ENCODE results near the gene ACO2. TPM values are rescaled to one million over a fixed set of nuclear protein-coding genes. Genes with fewer than 3 reads are reported as not detected.

The ACO2 gene
- total RNA-seq, 2 experiments from 2014 or later, result 69.9 to 72.2 TPM

GRCh38 chr22:41482319-41482935, 13.5 kb downstream of the ACO2 start:
- H3K27ac Mint-ChIP-seq, result no peak overlapping the region
- no peaks in the 10 kb centered on the region for H3K27me3 Mint-ChIP-seq
- ChIA-PET CTCF (interaction anchor here (0.5 kb wide), 1 partner anchor 102 kb away, joined by 3 read pairs; no protein-coding TSS in a partner anchor), POLR2A (interaction anchor here (1.5 kb wide), 1 partner anchor 14 kb away, joined by 6 read pairs; the partner anchor contains the start of genes ACO2 and PHF5A)
- H3K36me3 Mint-ChIP-seq (ENCODE audit: low read depth), result no peaks in the 10 kb centered on the region
- no peak for DNase-seq
- H3K4me1 Mint-ChIP-seq, result peaks cover 17% of the 10 kb centered on the region
- no peaks in the 10 kb centered on the region for H3K9me3 Mint-ChIP-seq
- H3K4me3 Mint-ChIP-seq, result no peak overlapping the region

GRCh38 chr22:41485033-41485432, 16.1 kb downstream of the ACO2 start:
- CTCF ChIA-PET, result interaction anchor here (0.6 to 1.2 kb wide), 2 partner anchors 16 to 617 kb away, joined by 3 read pairs; partner anchors contain the start of genes ACO2 and PHF5A
- Mint-ChIP-seq H3K27me3 (no peaks in the 10 kb centered on the region), H3K4me1 (peaks cover 20% of the 10 kb centered on the region), H3K36me3 (ENCODE audit: low read depth) (no peaks in the 10 kb centered on the region), H3K9me3 (no peaks in the 10 kb centered on the region), H3K27ac (peak overlapping the region; percentile 19), H3K4me3 (no peak overlapping the region)
- POLR2A ChIA-PET, result interaction anchor here (0.6 to 1.0 kb wide), 2 partner anchors 72 to 590 kb away, joined by 3 read pairs; no protein-coding TSS in a partner anchor
- DNase-seq, result no peak

GRCh38 chr22:41487037-41487935, 18.4 kb downstream of the ACO2 start:
- H3K4me1 Mint-ChIP-seq, result peaks cover 19% of the 10 kb centered on the region
- no peaks in the 10 kb centered on the region for H3K9me3 Mint-ChIP-seq
- H3K4me3 Mint-ChIP-seq, result no peak overlapping the region
- no peaks in the 10 kb centered on the region for H3K27me3 Mint-ChIP-seq
- H3K36me3 Mint-ChIP-seq (ENCODE audit: low read depth), result no peaks in the 10 kb centered on the region
- CTCF ChIA-PET, result no interaction called here
- DNase-seq, result no peak
- H3K27ac Mint-ChIP-seq, result no peak overlapping the region
- POLR2A ChIA-PET, result interaction anchor here (1.3 kb wide), 1 partner anchor 19 kb away, joined by 3 read pairs; the partner anchor contains the start of genes ACO2 and PHF5A

GRCh38 chr22:41488076-41488475, 19.2 kb downstream of the ACO2 start:
- DNase-seq, result no peak
- CTCF ChIA-PET, result interaction anchor here (2.0 kb wide), 1 partner anchor 84 kb away, joined by 6 read pairs; no protein-coding TSS in a partner anchor
- Mint-ChIP-seq H3K27me3 (no peaks in the 10 kb centered on the region), H3K27ac (no peak overlapping the region), H3K4me3 (no peak overlapping the region), H3K36me3 (ENCODE audit: low read depth) (no peaks in the 10 kb centered on the region), H3K4me1 (peaks cover 15% of the 10 kb centered on the region), H3K9me3 (no peaks in the 10 kb centered on the region)
- POLR2A ChIA-PET, result interaction anchor here (1.3 kb wide), 1 partner anchor 20 kb away, joined by 5 read pairs; the partner anchor contains the start of genes ACO2 and PHF5A

GRCh38 chr22:41488596-41489385, 19.9 kb downstream of the ACO2 start:
- H3K27me3 Mint-ChIP-seq, result no peaks in the 10 kb centered on the region
- H3K4me1 Mint-ChIP-seq, result peaks cover 13% of the 10 kb centered on the region
- ChIA-PET POLR2A (interaction anchor here (1.3 kb wide), 1 partner anchor 20 kb away, joined by 5 read pairs; the partner anchor contains the start of genes ACO2 and PHF5A), CTCF (interaction anchor here (2.0 kb wide), 1 partner anchor 85 kb away, joined by 6 read pairs; no protein-coding TSS in a partner anchor)
- no peak for DNase-seq
- no peaks in the 10 kb centered on the region for H3K9me3 Mint-ChIP-seq
- H3K36me3 Mint-ChIP-seq (ENCODE audit: low read depth), result no peaks in the 10 kb centered on the region
- H3K27ac Mint-ChIP-seq, result no peak overlapping the region
- H3K4me3 Mint-ChIP-seq, result no peak overlapping the region

GRCh38 chr22:41491374-41492100, 22.6 kb downstream of the ACO2 start:
- Mint-ChIP-seq H3K4me1 (peaks cover 3% of the 10 kb centered on the region), H3K9me3 (no peaks in the 10 kb centered on the region), H3K27me3 (no peaks in the 10 kb centered on the region), H3K4me3 (no peak overlapping the region), H3K27ac (no peak overlapping the region), H3K36me3 (ENCODE audit: low read depth) (no peaks in the 10 kb centered on the region)
- CTCF ChIA-PET, result interaction anchor here (0.6 to 1.1 kb wide), 2 partner anchors 35 to 106 kb away, joined by 3 read pairs; no protein-coding TSS in a partner anchor
- DNase-seq, result no peak
- POLR2A ChIA-PET, result no interaction called here

- H3K9me3 Mint-ChIP-seq, result no peaks in the 10 kb centered on the region
- CTCF ChIA-PET, result interaction anchor here (1.2 to 4.4 kb wide), 3 partner anchors 8 to 95 kb away, joined by 4 to 42 read pairs (median 4); no protein-coding TSS in a partner anchor
- no peaks in the 10 kb centered on the region for H3K27me3 Mint-ChIP-seq
- H3K4me3 Mint-ChIP-seq, result no peak overlapping the region
- POLR2A ChIA-PET, result no interaction called here
- DNase-seq, result no peak
- no peak overlapping the region for H3K27ac Mint-ChIP-seq
- peaks cover 13% of the 10 kb centered on the region for H3K36me3 Mint-ChIP-seq (ENCODE audit: low read depth)
- no peaks in the 10 kb centered on the region for H3K4me1 Mint-ChIP-seq
These were observed 29.5 kb downstream of the ACO2 start for GRCh38 chr22:41498303-41498835.

- Mint-ChIP-seq H3K9me3 (no peaks in the 10 kb centered on the region), H3K36me3 (ENCODE audit: low read depth) (peaks cover 15% of the 10 kb centered on the region), H3K27me3 (no peaks in the 10 kb centered on the region), H3K4me1 (no peaks in the 10 kb centered on the region), H3K27ac (no peak overlapping the region), H3K4me3 (no peak overlapping the region)
- POLR2A ChIA-PET, result interaction anchor here (1.0 to 1.5 kb wide), 2 partner anchors 16 to 87 kb away, joined by 3 to 5 read pairs; no protein-coding TSS in a partner anchor
- no peak for DNase-seq
- CTCF ChIA-PET, result interaction anchor here (1.1 to 4.4 kb wide), 6 partner anchors 9 to 97 kb away, joined by 3 to 42 read pairs (median 4); no protein-coding TSS in a partner anchor
These were observed 30.8 kb downstream of the ACO2 start for GRCh38 chr22:41499624-41500280.

- peaks cover 15% of the 10 kb centered on the region for H3K36me3 Mint-ChIP-seq (ENCODE audit: low read depth)
- POLR2A ChIA-PET, result interaction anchor here (1.2 to 1.5 kb wide), 2 partner anchors 32 to 88 kb away, joined by 5 read pairs; partner anchors contain the start of genes ACO2 and PHF5A
- H3K4me1 Mint-ChIP-seq, result no peaks in the 10 kb centered on the region
- no peaks in the 10 kb centered on the region for H3K27me3 Mint-ChIP-seq
- H3K9me3 Mint-ChIP-seq, result no peaks in the 10 kb centered on the region
- no peak for DNase-seq
- H3K4me3 Mint-ChIP-seq, result no peak overlapping the region
- H3K27ac Mint-ChIP-seq, result no peak overlapping the region
- CTCF ChIA-PET, result interaction anchor here (1.1 to 4.4 kb wide), 5 partner anchors 17 to 578 kb away, joined by 3 to 42 read pairs (median 4); no protein-coding TSS in a partner anchor
These were observed 31.4 kb downstream of the ACO2 start for GRCh38 chr22:41500303-41500702.

- POLR2A ChIA-PET, result interaction anchor here (1.2 to 1.5 kb wide), 3 partner anchors 33 to 89 kb away, joined by 5 to 7 read pairs (median 5); partner anchors contain the start of genes ACO2, PHF5A and TOB2
- H3K4me3 Mint-ChIP-seq, result no peak overlapping the region
- peak; percentile 27 for DNase-seq
These were observed 32.3 kb downstream of the ACO2 start for GRCh38 chr22:41501209-41501608.

GRCh38 chr22:41504397-41504796, 35.5 kb downstream of the ACO2 start:
- CTCF ChIA-PET, result no interaction called here
- H3K36me3 Mint-ChIP-seq (ENCODE audit: low read depth), result peaks cover 21% of the 10 kb centered on the region
- POLR2A ChIA-PET, result interaction anchor here (1.9 kb wide), 1 partner anchor 58 kb away, joined by 5 read pairs; the partner anchor contains the start of gene TOB2

More at GRCh38 chr22:41501209-41501608, 32.3 kb downstream of the ACO2 start:
- H3K27me3 Mint-ChIP-seq, result no peaks in the 10 kb centered on the region
- H3K27ac Mint-ChIP-seq, result no peak overlapping the region
- peaks cover 15% of the 10 kb centered on the region for H3K36me3 Mint-ChIP-seq (ENCODE audit: low read depth)
- no peaks in the 10 kb centered on the region for H3K9me3 Mint-ChIP-seq
- CTCF ChIA-PET, result interaction anchor here (0.6 to 4.4 kb wide), 7 partner anchors 16 to 579 kb away, joined by 3 to 42 read pairs (median 5); partner anchors contain the start of genes ACO2 and PHF5A
- no peaks in the 10 kb centered on the region for H3K4me1 Mint-ChIP-seq

More at GRCh38 chr22:41504397-41504796, 35.5 kb downstream of the ACO2 start:
- H3K27ac Mint-ChIP-seq, result no peak overlapping the region
- H3K4me1 Mint-ChIP-seq, result no peaks in the 10 kb centered on the region
- no peak overlapping the region for H3K4me3 Mint-ChIP-seq
- DNase-seq, result no peak
- no peaks in the 10 kb centered on the region for H3K9me3 Mint-ChIP-seq
- no peaks in the 10 kb centered on the region for H3K27me3 Mint-ChIP-seq
